ENCODE measurements around the gene RFLNA.
"Not testable (repeated sequence)": the region's sequence is repeated elsewhere in the genome, so short reads cannot be mapped to it uniquely, and the experiment has no call there.

The RFLNA gene

DNA sequence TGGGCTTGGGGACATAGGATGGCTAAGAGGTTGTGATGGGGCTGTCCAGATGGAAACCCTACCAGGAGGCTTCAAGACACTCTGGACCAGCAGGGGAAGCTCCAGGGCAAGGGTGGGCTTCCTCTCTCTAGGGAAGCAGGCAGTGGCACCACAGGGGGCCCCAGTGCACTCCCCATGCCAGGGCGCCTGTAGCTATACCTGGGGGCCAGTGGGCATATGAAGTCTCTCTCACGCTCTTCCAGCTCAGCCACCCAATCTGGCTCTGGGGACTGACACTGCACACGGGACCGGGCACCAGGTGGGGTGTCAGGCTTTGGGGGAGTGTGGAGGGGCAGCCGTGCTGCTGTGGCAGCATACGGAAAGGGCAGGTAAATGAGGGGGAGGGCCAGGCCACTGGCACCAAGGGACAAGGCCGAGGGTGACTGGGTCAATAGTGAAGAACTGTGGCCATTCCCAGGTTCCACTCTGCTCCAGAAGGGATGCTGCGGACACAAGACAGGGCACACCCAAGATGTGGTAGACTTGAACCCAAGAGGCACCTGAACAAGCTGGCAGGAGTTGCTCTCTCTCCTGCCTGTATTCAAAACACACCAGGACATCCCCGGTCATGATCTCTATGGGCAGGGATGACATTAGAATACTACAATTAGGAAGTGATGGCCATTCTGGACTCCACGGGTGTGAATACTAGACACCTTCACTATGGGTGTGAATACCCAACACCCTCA lies 27.5 kb downstream of the RFLNA start:
- Histone ChIP-seq H4K20me1 (ENCODE audit: insufficient read depth, low read length) (no peaks in the 10 kb centered on the region), H3K27ac (ENCODE audit: low read depth, low read length, poor library complexity, severe bottlenecking) (no peak overlapping the region), H3F3A (ENCODE audit: insufficient read depth, low read length) (no peaks in the 10 kb centered on the region), H3K4me3 (ENCODE audit: low read depth, low read length, poor library complexity, severe bottlenecking) (no peak overlapping the region), H2AFZ (ENCODE audit: low read length) (no peak overlapping the region), H3K27me3 (ENCODE audit: insufficient read depth, low read length) (no peaks in the 10 kb centered on the region), H3K36me3 (ENCODE audit: insufficient read depth, low read length) (peaks cover 18% of the 10 kb centered on the region), H3K9me2 (ENCODE audit: low read depth, low read length) (no peaks in the 10 kb centered on the region), H3K79me2 (ENCODE audit: insufficient read depth, low read length) (no peaks in the 10 kb centered on the region), H3K4me2 (ENCODE audit: low read length) (no peak overlapping the region), H3K4me1 (ENCODE audit: insufficient read depth, low read length, severe bottlenecking) (no peaks in the 10 kb centered on the region), H3K9ac (ENCODE audit: low read length) (no peak overlapping the region), H3K9me3 (ENCODE audit: low read length) (peaks cover 10% of the 10 kb centered on the region)
- TF ChIP-seq CTCF (IDR thresholded peaks at IDR 0.05; ENCODE audit: low read length) (no peak), EZH2 (IDR thresholded peaks at IDR 0.05; ENCODE audit: borderline replicate concordance, low read length) (no peak)

- H3F3A ChIP-seq (ENCODE audit: insufficient read depth, low read length); H4K20me1 ChIP-seq (ENCODE audit: insufficient read depth, low read length); H3K9me2 ChIP-seq (ENCODE audit: low read depth, low read length); H3K4me3 ChIP-seq (ENCODE audit: low read depth, low read length, poor library complexity, severe bottlenecking); H3K79me2 ChIP-seq (ENCODE audit: insufficient read depth, low read length); H3K4me2 ChIP-seq (ENCODE audit: low read length); H3K27me3 ChIP-seq (ENCODE audit: insufficient read depth, low read length); H3K9ac ChIP-seq (ENCODE audit: low read length); H3K4me1 ChIP-seq (ENCODE audit: insufficient read depth, low read length, severe bottlenecking); H3K27ac ChIP-seq (ENCODE audit: low read depth, low read length, poor library complexity, severe bottlenecking); H2AFZ ChIP-seq (ENCODE audit: low read length): not testable (repeated sequence)
- Histone ChIP-seq H3K9me3 (ENCODE audit: low read length) (peaks cover 10% of the 10 kb centered on the region), H3K36me3 (ENCODE audit: insufficient read depth, low read length) (peaks cover 18% of the 10 kb centered on the region)
These were observed 28.1 kb downstream of the RFLNA start for GRCh38 chr12:124322999-124323328.

DNA sequence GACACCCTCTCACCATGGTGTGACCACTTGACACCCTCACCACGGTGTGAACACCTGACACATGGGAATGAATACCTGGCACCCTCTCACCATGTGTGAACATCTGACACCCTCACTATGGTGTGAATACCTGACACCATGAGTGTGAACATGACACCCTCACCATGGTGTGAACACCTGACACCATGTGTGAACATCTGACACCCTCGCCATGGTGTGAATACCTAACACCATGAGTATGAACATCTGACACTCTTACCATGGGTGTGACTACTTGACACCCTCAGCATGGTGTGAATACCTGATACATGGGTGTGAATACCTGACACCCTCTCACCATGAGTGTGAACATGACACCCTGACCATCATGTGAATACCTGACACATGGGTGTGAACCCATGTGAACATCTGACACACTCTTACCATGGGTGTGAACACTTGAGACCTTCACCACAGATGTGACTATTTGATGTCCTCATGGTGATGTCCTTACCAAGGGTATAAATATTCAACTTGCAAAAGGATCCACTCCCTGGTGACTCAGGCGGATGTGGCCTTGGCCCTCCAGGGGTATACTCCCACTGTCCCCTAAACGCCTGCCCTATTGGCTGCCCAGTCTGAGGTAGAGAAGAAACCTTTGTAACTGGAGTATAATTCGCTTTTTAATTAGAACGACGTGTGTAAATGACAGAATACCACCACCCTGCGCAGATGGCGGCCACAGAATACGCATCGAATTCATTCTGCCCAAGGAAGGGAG lies 29.1 kb downstream of the RFLNA start:
- Histone ChIP-seq H3K9ac (ENCODE audit: low read length) (no peak overlapping the region), H3K36me3 (ENCODE audit: insufficient read depth, low read length) (peaks cover 18% of the 10 kb centered on the region), H3K9me2 (ENCODE audit: low read depth, low read length) (no peaks in the 10 kb centered on the region), H3K4me3 (ENCODE audit: low read depth, low read length, poor library complexity, severe bottlenecking) (no peak overlapping the region), H3K27me3 (ENCODE audit: insufficient read depth, low read length) (no peaks in the 10 kb centered on the region), H3K27ac (ENCODE audit: low read depth, low read length, poor library complexity, severe bottlenecking) (no peak overlapping the region), H3F3A (ENCODE audit: insufficient read depth, low read length) (no peaks in the 10 kb centered on the region), H3K4me1 (ENCODE audit: insufficient read depth, low read length, severe bottlenecking) (no peaks in the 10 kb centered on the region), H3K79me2 (ENCODE audit: insufficient read depth, low read length) (no peaks in the 10 kb centered on the region), H4K20me1 (ENCODE audit: insufficient read depth, low read length) (no peaks in the 10 kb centered on the region), H2AFZ (ENCODE audit: low read length) (no peak overlapping the region), H3K4me2 (ENCODE audit: low read length) (no peak overlapping the region), H3K9me3 (ENCODE audit: low read length) (peaks cover 10% of the 10 kb centered on the region)
- TF ChIP-seq EZH2 (IDR thresholded peaks at IDR 0.05; ENCODE audit: borderline replicate concordance, low read length): no peak
- no peak for TF ChIP-seq CTCF (IDR thresholded peaks at IDR 0.05; ENCODE audit: low read length)
